Activated T-cell treated with anti-CD3 and anti-CD28 coated beads, Interleukin-2, amount 50 U/mL, for 4 hours (primary cell): Measurements from ENCODE around the gene ERGIC3. TPM values are rescaled to one million over a fixed set of nuclear protein-coding genes. Genes with fewer than 3 reads are reported as not detected.
A peak's percentile ranks its signal among the peaks of the same experiment; 100 is the strongest.
"Not testable (repeated sequence)": the region's sequence is repeated elsewhere in the genome, so short reads cannot be mapped to it uniquely, and the experiment has no call there.

Source experiments
- ATAC-seq, 2 donors: fragments of 200-7000 bp; cut with Tn5 transposase; one replicate each; pipeline ENCODE4 v1.10.0; 2021
- DNase-seq: peaks from one replicate; pipeline ENCODE4 v3.0.0-alpha.2; 2020
- H3K27me3 Mint-ChIP-seq: one replicate; pipeline ENCODE4 v1.8.0; 2021; ENCODE audit warnings: low read depth, mixed read lengths
- H3K36me3 Mint-ChIP-seq: one replicate; pipeline ENCODE4 v1.8.0; 2022; ENCODE audit warnings: mixed read lengths; ENCODE audit not compliant: insufficient read depth
- H3K4me1 Mint-ChIP-seq: one replicate; pipeline ENCODE4 v1.8.0; 2021; ENCODE audit warnings: low read depth, mixed read lengths
- H3K4me3 Mint-ChIP-seq: one replicate; pipeline ENCODE4 v1.8.0; 2021; ENCODE audit warnings: mild to moderate bottlenecking, moderate library complexity, mixed read lengths
- H3K9me3 Mint-ChIP-seq: one replicate; pipeline ENCODE4 v1.8.0; 2021; ENCODE audit warnings: mixed read lengths
- total RNA-seq, 3 donors: library from RNA; stranded (reverse); gene quantifications; one replicate each; pipeline ENCODE4 v1.2.1, GENCODE V29; 2021

The ERGIC3 gene
- total RNA-seq, 3 donors from 2014 or later, result 127 to 130 (median 128) TPM

GRCh38 chr20:35510951-35511735, 30.7 kb upstream of the ERGIC3 start:
- Mint-ChIP-seq H3K4me1 (peaks cover 9% of the 10 kb centered on the region), H3K4me3 (no peak overlapping the region), H3K9me3 (no peaks in the 10 kb centered on the region), H3K27me3 (no peaks in the 10 kb centered on the region), H3K36me3 (peaks cover 25% of the 10 kb centered on the region)
- DNase-seq (no peak), ATAC-seq (no peak)

DNA sequence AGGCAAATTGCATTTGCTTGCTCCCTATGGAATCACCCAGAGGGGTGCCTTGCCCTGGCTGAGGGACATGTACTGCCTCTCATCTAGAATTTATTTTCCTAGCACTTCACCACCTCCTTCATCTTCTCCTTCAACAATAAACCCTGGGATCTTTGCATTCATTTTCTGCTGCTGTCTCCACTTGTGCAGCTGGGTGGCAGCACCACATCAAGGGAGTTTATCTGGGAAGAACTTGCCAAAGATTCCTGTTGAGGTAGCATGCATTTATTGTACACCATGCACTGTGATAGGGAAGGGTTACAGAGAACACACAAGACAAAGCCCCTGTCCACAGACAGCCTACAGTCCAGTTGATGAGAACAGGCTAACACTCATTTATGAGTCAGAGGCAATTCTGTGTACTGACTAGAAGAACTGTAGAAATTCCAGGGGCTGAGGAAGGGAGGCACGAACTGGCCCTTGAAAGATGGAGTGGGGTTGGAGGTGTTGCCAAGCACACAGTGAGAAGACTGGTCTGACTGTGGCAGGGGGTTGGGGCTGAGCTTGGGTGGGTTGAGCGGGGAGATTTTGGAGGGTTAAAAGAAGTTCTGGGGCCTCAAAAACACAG, 30.0 kb upstream of the ERGIC3 start:
- no peak for ATAC-seq
- H3K36me3 Mint-ChIP-seq, result peaks cover 25% of the 10 kb centered on the region
- H3K27me3 Mint-ChIP-seq, result no peaks in the 10 kb centered on the region

DNA sequence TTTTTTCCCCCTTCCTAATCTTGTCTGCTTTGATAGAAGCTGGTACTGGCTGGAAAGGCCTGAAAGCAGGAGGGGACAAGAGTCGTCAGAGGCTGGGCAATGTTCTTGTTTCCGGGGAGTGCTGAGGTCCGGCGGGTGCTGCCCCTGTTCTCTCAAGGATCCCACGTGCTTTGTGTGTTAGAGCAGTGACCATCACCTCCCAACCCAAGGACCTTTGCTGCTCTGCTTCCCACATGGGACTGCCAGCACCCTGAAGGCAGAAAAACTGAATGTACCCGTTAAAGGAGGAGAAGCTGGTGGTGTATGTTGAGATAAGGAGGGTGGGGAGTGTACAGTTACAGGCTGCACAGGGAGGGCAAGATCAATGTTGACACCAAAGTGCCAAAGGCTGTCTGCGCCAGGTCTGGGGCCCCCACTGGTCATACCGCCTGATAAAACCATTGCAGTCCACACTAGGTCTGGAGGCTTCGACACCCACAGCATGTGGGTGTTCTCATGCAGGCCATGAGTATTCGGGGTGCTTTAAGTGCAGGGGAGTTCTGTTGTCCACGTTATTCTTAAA, 27.4 kb upstream of the ERGIC3 start:
- Mint-ChIP-seq H3K9me3 (no peaks in the 10 kb centered on the region), H3K36me3 (peaks cover 11% of the 10 kb centered on the region), H3K27me3 (no peaks in the 10 kb centered on the region), H3K4me1 (no peaks in the 10 kb centered on the region), H3K4me3 (no peak overlapping the region)
- no peak for ATAC-seq
- DNase-seq, result no peak

More for the DNA sequence above, 30.0 kb upstream of the ERGIC3 start:
- no peak for DNase-seq
- H3K4me3 Mint-ChIP-seq, result no peak overlapping the region
- H3K4me1 Mint-ChIP-seq, result peaks cover 3% of the 10 kb centered on the region
- no peaks in the 10 kb centered on the region for H3K9me3 Mint-ChIP-seq

DNA sequence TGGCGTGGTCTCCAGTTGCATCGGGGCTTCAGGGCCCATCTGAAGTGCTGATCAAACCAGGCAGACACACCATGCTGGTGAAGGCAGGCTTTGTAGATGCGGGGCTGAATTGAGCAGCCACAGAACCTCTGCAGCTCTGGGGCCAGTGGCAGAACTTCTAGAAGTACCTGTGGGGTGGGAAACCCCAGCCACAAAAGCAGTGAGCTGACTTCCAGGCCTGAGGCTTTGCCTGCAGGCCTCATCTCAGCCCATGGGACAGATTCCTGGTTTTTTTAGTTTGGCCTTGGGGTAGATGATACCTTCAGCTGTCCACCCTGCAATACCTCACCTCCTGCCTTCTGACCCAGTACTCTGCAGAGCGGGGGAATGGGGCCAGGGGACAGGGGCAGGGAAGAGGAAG, 26.5 kb upstream of the ERGIC3 start:
- Mint-ChIP-seq H3K4me1 (no peaks in the 10 kb centered on the region), H3K4me3 (no peak overlapping the region), H3K36me3 (peaks cover 10% of the 10 kb centered on the region), H3K9me3 (no peaks in the 10 kb centered on the region), H3K27me3 (no peaks in the 10 kb centered on the region)
- no peak for ATAC-seq
- DNase-seq, result no peak

GRCh38 chr20:35515949-35516645, 25.8 kb upstream of the ERGIC3 start:
- no peaks in the 10 kb centered on the region for H3K4me1 Mint-ChIP-seq
- H3K36me3 Mint-ChIP-seq, result peaks cover 10% of the 10 kb centered on the region
- DNase-seq (no peak), ATAC-seq (no peak)
- no peak overlapping the region for H3K4me3 Mint-ChIP-seq
- H3K27me3 Mint-ChIP-seq, result no peaks in the 10 kb centered on the region
- H3K9me3 Mint-ChIP-seq, result no peaks in the 10 kb centered on the region

DNA sequence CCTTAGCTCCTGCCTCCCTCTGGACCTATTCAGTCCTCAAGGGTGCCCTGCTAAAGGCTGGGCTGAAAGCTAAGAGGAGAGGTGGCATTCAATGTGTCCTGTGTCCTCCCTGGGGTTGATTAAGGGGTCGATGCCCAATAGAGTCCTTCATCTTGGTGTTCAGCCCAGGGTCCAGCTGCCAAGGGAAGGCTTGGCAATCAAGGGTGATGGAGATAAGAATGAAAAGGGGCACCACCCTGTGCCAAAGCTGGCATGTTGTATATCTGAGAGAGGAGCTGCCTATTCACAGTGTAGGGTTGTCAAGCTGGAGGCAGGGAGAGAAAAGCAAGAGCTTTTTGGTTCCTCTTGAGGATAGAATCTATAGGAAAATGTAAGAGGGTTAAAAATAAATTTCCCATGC, 24.8 kb upstream of the ERGIC3 start:
- H3K4me3 Mint-ChIP-seq, result no peak overlapping the region
- no peaks in the 10 kb centered on the region for H3K9me3 Mint-ChIP-seq
- no peaks in the 10 kb centered on the region for H3K27me3 Mint-ChIP-seq
- DNase-seq, result no peak
- H3K4me1 Mint-ChIP-seq, result no peaks in the 10 kb centered on the region
- H3K36me3 Mint-ChIP-seq, result peaks cover 6% of the 10 kb centered on the region
- ATAC-seq, result no peak

DNA sequence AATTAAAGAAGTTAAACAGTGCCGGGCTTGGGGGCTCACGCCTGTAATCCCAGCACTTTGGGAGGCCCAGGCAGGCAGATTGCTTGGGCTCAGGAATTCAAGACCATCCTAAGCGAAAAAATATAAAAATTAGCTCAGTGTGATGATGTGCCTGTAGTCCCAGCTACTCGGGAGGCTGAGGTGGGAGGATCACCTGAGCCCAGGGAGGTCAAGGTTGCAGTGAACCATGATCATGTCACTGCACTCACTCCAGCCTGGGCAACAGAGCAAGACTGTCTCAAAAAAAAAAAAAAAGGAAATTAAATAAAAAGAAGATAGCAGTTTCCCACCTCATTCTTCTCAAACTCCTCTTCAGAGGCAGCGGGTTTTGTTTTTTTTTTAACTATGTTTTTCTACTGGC, 24.1 kb upstream of the ERGIC3 start:
- H3K4me1 Mint-ChIP-seq, DNase-seq, H3K36me3 Mint-ChIP-seq, H3K9me3 Mint-ChIP-seq, H3K4me3 Mint-ChIP-seq, ATAC-seq, H3K27me3 Mint-ChIP-seq: not testable (repeated sequence)

DNA sequence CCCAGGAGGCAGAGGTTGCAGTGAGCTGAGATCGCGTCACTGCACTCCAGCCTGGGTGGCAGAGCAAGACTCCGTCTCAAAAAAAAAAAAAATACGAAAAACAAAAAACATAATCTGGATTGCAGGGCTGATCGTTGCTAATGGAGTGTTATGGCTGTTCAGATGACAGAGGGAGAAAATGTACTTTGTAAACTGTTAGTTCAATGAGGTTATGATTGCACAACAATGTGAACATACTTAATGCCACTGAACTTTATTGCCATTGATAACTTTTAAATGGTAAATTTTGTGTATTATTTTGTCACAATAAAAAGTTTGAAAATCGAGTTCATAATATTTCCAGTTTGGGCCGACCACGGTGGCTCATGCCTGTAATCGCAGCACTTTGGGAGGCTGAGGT, 22.9 kb upstream of the ERGIC3 start:
- ATAC-seq (no peak), DNase-seq (no peak)
- Mint-ChIP-seq H3K4me1 (no peaks in the 10 kb centered on the region), H3K36me3 (peaks cover 1% of the 10 kb centered on the region), H3K27me3 (no peaks in the 10 kb centered on the region), H3K9me3 (no peaks in the 10 kb centered on the region), H3K4me3 (no peak overlapping the region)

DNA sequence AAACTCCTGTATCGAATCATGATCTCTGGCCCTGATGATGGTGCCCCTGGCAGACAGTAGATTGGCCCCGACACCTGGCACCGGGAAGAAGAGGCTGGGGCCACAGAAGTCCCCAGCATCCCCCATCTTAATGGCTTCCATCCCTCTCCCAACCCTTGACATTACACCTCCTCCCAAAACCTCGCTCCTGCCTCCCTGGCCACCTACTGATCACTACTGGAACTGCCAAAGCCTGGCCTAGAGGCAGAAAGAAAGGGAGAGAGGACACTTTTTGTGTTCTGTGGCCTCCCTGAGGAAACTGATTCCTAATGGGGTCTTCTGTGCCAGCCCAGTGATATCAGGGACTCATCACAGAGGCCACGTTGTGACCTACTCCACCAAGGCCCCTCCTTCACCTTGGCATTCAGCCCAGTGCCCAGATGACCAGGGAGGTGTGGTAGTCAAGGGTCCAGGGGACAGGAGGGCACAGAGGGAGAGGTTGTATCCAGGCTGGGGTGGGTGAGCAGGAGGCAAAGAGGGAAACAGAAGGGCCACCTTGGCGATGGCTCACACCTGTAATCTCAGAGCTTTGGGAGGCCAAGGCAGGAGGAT, 18.5 kb upstream of the ERGIC3 start:
- DNase-seq, result no peak
- H3K36me3 Mint-ChIP-seq, result no peaks in the 10 kb centered on the region
- H3K27me3 Mint-ChIP-seq, result no peaks in the 10 kb centered on the region

DNA sequence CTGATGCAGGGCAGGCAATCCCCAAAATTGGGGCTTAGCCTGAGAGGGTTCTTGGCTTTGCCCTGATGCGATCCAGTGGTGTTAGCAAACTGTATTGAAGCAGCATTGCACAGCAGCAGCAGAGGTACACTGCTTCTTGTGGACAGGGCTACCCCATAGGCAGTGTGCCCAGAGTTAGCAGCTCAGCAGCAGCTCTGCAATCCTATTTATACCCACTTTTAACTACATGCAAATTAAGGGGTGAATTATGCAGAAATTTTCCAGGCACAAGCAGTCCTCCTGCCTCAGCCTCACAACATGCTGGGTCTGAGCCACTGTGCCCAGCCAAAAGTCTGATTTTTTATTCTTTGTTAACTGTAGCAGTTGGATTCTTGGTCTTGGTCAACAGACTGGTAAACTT, 16.2 kb upstream of the ERGIC3 start:
- H3K4me3 Mint-ChIP-seq, result no peak overlapping the region
- DNase-seq (no peak), ATAC-seq (no peak)
- no peaks in the 10 kb centered on the region for H3K9me3 Mint-ChIP-seq
- H3K4me1 Mint-ChIP-seq, result no peaks in the 10 kb centered on the region
- H3K36me3 Mint-ChIP-seq, result no peaks in the 10 kb centered on the region
- no peaks in the 10 kb centered on the region for H3K27me3 Mint-ChIP-seq

More for the DNA sequence above, 18.5 kb upstream of the ERGIC3 start:
- peak; percentile 52 to 65 for ATAC-seq
- Mint-ChIP-seq H3K4me1 (no peaks in the 10 kb centered on the region), H3K9me3 (no peaks in the 10 kb centered on the region), H3K4me3 (no peak overlapping the region)

DNA sequence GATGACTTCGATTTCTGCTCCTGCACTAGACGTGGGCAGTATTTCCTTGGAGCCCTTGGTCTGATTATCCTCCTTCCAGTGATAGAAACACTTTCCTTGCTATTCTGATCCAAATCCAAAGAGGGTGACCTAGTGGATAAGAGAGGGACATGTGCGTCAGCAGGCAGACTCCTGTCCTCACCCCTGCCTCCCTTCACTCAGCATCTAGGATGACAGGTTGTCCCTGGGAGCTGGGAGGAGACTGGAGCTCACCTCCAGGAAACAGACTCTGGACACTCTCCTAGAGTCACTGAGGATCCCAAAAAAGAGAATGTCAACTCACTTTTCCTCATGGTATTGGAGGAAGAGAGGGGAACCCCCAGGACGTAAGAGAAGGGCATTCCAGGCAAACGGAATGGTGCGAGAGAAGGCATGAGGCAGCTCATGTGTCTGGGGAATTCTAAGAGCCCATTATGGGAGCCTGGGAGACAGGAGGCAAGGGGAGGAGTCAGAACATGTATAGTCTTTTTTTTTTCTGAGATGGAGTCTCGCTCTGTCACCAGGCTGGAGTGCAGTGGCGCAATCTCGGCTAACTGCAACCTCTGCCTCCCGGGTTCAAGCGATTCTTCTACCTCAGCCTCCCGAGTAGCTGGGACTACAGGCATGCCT, 14.6 kb upstream of the ERGIC3 start:
- no peaks in the 10 kb centered on the region for H3K27me3 Mint-ChIP-seq
- H3K9me3 Mint-ChIP-seq, result no peaks in the 10 kb centered on the region
- ATAC-seq (no peak), DNase-seq (no peak)
- H3K4me1 Mint-ChIP-seq, result no peaks in the 10 kb centered on the region
- no peaks in the 10 kb centered on the region for H3K36me3 Mint-ChIP-seq
- H3K4me3 Mint-ChIP-seq, result no peak overlapping the region

- H3K4me3 Mint-ChIP-seq, result no peak within 1 kb of the TSS
- no peaks in the 10 kb centered on the region for H3K9me3 Mint-ChIP-seq
- no peaks in the 10 kb centered on the region for H3K27me3 Mint-ChIP-seq
- ATAC-seq (no peak), DNase-seq (no peak)
- no peaks in the 10 kb centered on the region for H3K4me1 Mint-ChIP-seq
- H3K36me3 Mint-ChIP-seq, result no peaks in the 10 kb centered on the region
Observed at GRCh38 chr20:35529552-35529951, 12.3 kb upstream of the ERGIC3 start, which contains the start of gene C20orf173. Gene C20orf173 (minus strand): TSS chr20:35529652. CDS start chr20:35529373, 279 bp downstream.

DNA sequence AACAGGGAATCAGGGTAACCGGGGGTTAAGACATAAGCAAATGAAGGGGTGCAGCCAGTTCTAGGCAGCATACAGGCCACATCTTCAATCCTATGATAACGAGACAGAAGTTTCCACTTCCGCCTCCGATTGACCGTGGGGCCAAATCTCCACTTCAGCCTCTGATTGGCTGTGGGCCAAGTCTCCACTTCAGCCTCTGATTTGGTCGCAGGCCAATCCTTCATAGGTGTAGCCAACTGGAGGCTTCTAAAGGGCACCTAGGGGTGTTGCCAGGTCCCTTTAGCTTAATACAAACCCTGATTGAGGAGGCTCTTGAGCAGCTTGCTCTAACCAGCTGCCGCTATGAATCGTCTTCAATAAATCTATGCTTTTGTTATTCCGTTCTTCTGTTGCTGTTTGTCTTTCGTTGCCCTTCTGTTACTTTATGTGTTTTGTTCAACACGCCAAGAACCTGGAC, 2.1 kb upstream of the ERGIC3 start:
- Mint-ChIP-seq H3K4me1 (peaks cover 15% of the 10 kb centered on the region), H3K27me3 (no peaks in the 10 kb centered on the region), H3K36me3 (peaks cover 10% of the 10 kb centered on the region), H3K4me3 (peak overlapping the region; percentile 24), H3K9me3 (no peaks in the 10 kb centered on the region)
- ATAC-seq, result no peak
- no peak for DNase-seq
